Motor neuron (in vitro differentiated cells): ENCODE results near the gene NUDT11. TPM values are rescaled to one million over a fixed set of nuclear protein-coding genes. Genes with fewer than 3 reads are reported as not detected.

Experiments
- ATAC-seq, 8 experiments: fragments of 200-7000 bp; cut with Tn5 transposase; replicated peaks in 6 of 8; 2 replicates each; pipeline ENCODE4 v1.8.0; 2021; ENCODE audit warnings: mild to moderate bottlenecking in 8 of 8, moderate library complexity in 8 of 8
- H3K27ac ChIP-seq, 2 donors: fragments of 250-450 bp; sonication (Bioruptor Pico); 2 replicates each; pipeline ENCODE4 v1.9.0; 2021; ENCODE audit warnings: antibody characterized with exemption in 2 of 2, mild to moderate bottlenecking in 2 of 2, moderate library complexity in 1 of 2
- H3K4me1 ChIP-seq, 2 donors: fragments of 250-450 bp; sonication (Bioruptor Pico); replicated peaks in 1 of 2; 2 replicates each; pipeline ENCODE4 v1.6.1; 2021; ENCODE audit warnings: antibody characterized with exemption in 2 of 2, mild to moderate bottlenecking in 2 of 2, moderate library complexity in 1 of 2
- H3K4me3 ChIP-seq, 5 donors: fragments of 250-450 bp; sonication (Bioruptor Pico); 2 replicates each; pipeline ENCODE4 v1.9.0; 2021; ENCODE audit warnings: antibody characterized with exemption in 5 of 5, mild to moderate bottlenecking in 5 of 5, moderate library complexity in 4 of 5
- WGBS, 10 experiments: fragments of 450-650 bp; shearing (Covaris generic); methylation state at CpG; one replicate each; pipeline ENCODE4 v1.0.0; 2022; 5-methylcytosine and 5-hydroxymethylcytosine counted together
- in situ Hi-C, 9 experiments: fragments of 400-800 bp; cut with MboI; loops; one replicate each; pipeline ENCODE4 v1.15.0; 2021; ENCODE audit warnings: low sequenced_read_pairs in 9 of 9, low pct_unique_long_range_greater_than_20kb in 2 of 9; ENCODE audit not compliant: unreplicated experiment in 9 of 9
- total RNA-seq, 8 experiments: library from RNA; unstranded; fragments of 300-600 nt; gene quantifications; 2 replicates each; pipeline versions ENCODE4 v1.2.3 to v1.2.4, GENCODE V29; 2022

The NUDT11 gene
- total RNA-seq, 8 experiments from 2014 or later, result 0.28 to 55.1 (median 31.7) TPM

- WGBS, 10 experiments, result 36% methylated on average over 1 of the region's 1 CpG; no CpG with 5 or more reads in 9 of the 10 experiments
- H3K27ac ChIP-seq, result no peak overlapping the region
- no peak for ATAC-seq
Measured at GRCh38 chrX:51459125-51459524, 37.3 kb downstream of the NUDT11 start.

GRCh38 chrX:51456814-51457213, 39.6 kb downstream of the NUDT11 start:
- ATAC-seq, result peak in 7 of 8 experiments; percentile 31 to 79 (median 62)
- in situ Hi-C loops, result loop anchor here in 1 of 9 experiments (25.0 kb wide), 1 partner anchor 295 kb away; no protein-coding TSS in a partner anchor
- Histone ChIP-seq H3K4me3 (no peak overlapping the region), H3K4me1 (no peaks in the 10 kb centered on the region), H3K27ac (no peak overlapping the region)
- WGBS, 10 experiments, result 0% methylated on average over 1 of the region's 1 CpG; no CpG with 5 or more reads in 9 of the 10 experiments

More at GRCh38 chrX:51459125-51459524, 37.3 kb downstream of the NUDT11 start:
- H3K4me3 ChIP-seq, result no peak overlapping the region
- H3K4me1 ChIP-seq, result no peaks in the 10 kb centered on the region
- in situ Hi-C loops, result loop anchor here in 1 of 9 experiments (25.0 kb wide), 1 partner anchor 297 kb away; no protein-coding TSS in a partner anchor

DNA sequence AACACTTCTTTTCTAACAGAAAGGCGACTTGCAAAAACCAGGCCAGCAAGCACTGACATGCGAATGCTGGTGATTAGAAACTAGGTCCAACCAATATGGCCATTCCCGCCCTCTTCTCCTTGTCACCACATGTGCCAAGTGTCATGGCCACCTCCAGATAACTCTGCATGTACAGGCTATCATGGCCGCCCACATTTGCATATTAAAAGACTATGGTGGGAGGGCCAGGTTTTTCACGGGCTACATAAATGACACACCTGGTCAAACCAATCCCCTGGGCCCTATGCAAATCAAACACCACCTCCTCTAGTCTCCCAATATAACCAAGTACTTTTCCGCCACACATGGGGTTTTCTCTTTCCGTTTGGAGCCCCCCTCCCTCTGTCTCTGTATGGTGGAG, 40.1 kb downstream of the NUDT11 start:
- Histone ChIP-seq H3K27ac (no peak overlapping the region), H3K4me1 (no peaks in the 10 kb centered on the region), H3K4me3 (no peak overlapping the region)
- ATAC-seq, result peak in 2 of 8 experiments; percentile 13 to 29
- whole genome bisulfite sequencing, 10 experiments, result 10 to 87% (median 68%) methylated on average over 2 to 6 of the region's 7 CpGs; no CpG with 5 or more reads in 7 of the 10 experiments
- in situ Hi-C loops, result loop anchor here in 1 of 9 experiments (25.0 kb wide), 1 partner anchor 294 kb away; no protein-coding TSS in a partner anchor

DNA sequence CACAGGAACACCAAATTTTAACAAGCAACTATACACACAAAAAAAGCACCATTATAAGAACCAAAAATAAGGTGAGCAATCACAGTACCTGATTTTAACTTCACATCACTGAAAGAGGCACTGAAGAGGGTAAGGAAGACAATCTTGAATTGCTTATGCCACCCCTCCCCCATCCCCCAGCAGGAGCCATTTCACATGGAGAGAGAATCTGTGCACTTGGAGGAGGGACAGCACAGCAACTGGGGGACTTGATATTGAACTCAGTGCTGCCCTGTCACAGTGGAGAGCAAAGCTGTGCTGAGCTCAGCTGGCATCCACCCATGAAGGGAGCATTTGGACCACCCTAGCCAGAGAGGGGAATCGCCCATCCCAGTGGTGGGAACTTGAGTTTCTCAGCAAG, 56.0 kb downstream of the NUDT11 start:
- no peak overlapping the region for H3K27ac ChIP-seq
- in situ Hi-C loops, result no loop called here
- ATAC-seq, result no peak
- H3K4me1 ChIP-seq, result no peaks in the 10 kb centered on the region
- no peak overlapping the region for H3K4me3 ChIP-seq
- 33% methylated on average over 1 of the region's 1 CpG; no CpG with 5 or more reads in 9 of the 10 experiments for WGBS, 10 experiments

Other genes with a start within 250 kb of the NUDT11 start
- gene NUDT10, start 163.8 kb downstream of the NUDT11 start, total RNA-seq, result 10 to 100 TPM in 5 of 8 experiments, 1 to 10 TPM in 2, not detected in 1; 4.5 to 25.2 (median 20.2) TPM
- gene CENPVL3, start 122.3 kb upstream of the NUDT11 start, total RNA-seq, result 1 to 10 TPM in 4 of 8 experiments, under 1 TPM in 1, not detected in 3; 0.43 to 3.3 (median 3.1) TPM
- gene CENPVL2, start 186.2 kb upstream of the NUDT11 start, total RNA-seq, result 1 to 10 TPM in 2 of 8 experiments, under 1 TPM in 3, not detected in 3; 0.43 to 1.1 (median 0.98) TPM
- 1 to 10 TPM in 2 of 8 experiments, under 1 TPM in 3, not detected in 3; 0.43 to 1.1 (median 0.98) TPM for gene CENPVL1, start 213.9 kb upstream of the NUDT11 start, total RNA-seq
- gene GSPT2, start 246.8 kb upstream of the NUDT11 start, total RNA-seq, result 10 to 100 TPM in 5 of 8 experiments, 1 to 10 TPM in 3; 7.9 to 24.5 (median 19.5) TPM